Right ventricle myocardium superior (tissue), 1 donor: ENCODE data around the gene INHBA. TPM values are rescaled to one million over a fixed set of nuclear protein-coding genes. Genes with fewer than 3 reads are reported as not detected.

ENCODE experiments used
- ATAC-seq: fragments of 200-7000 bp; cut with Tn5 transposase; one replicate; pipeline ENCODE4 v1.9.1; 2020; ENCODE audit warnings: mild to moderate bottlenecking; ENCODE audit not compliant: poor library complexity
- DNase-seq: peaks from one replicate; pipeline ENCODE4 v3.0.0-alpha.2; 2020
- intact Hi-C: fragments of 100-400 bp; cut with DNase I; formaldehyde crosslinking; loops from one replicate; pipeline ENCODE4 v1.11.2; 2022
- total RNA-seq: library from RNA; stranded (reverse); fragmentation: NEBNext Ultra II Directional; extraction: Animal tissue kit (Norgen Biotek cat#: 25700); gene quantifications from one replicate; pipeline ENCODE4 v1.2.1, GENCODE V29; 2021
- donor health status: DM: no; HTN: yes; CAD: no; lungs with severe emphysema.

The INHBA gene
- total RNA-seq, 1 donor from 2014 or later: 1.9 TPM

- no peak for ATAC-seq
- no peak for DNase-seq
- intact Hi-C loops: no loop called here
Measured at GRCh38 chr7:41641011-41641664, 61.8 kb downstream of the INHBA start.

- DNase-seq (no peak), ATAC-seq (no peak)
- intact Hi-C loops: no loop called here
Measured at GRCh38 chr7:41640487-41640886, 62.4 kb downstream of the INHBA start.

GRCh38 chr7:41637049-41637448, 65.8 kb downstream of the INHBA start:
- intact Hi-C loops: no loop called here
- DNase-seq (no peak), ATAC-seq (no peak)
